ENCODE measurements around the gene TMEM18.

- TF ChIP-seq CTCF (IDR thresholded peaks at IDR 0.05) (peak; percentile 14 to 56 (median 25)), POLR2A (IDR thresholded peaks at IDR 0.05) (peak in 1 of 2 donors; percentile 15)
These were observed 1.1 kb downstream of the TMEM18 start for GRCh38 chr2:675982-676646.
